Gastrocnemius medialis (tissue), 4 donors: ENCODE results near the gene DRC1. TPM values are rescaled to one million over a fixed set of nuclear protein-coding genes. Genes with fewer than 3 reads are reported as not detected.

Source experiments
- ATAC-seq, 2 donors: fragments of 150-250 bp; one replicate each; pipeline ENCODE4 v1.9.1; 2016
- DNase-seq, 2 donors: peaks; one replicate each; pipeline ENCODE4 v3.0.0-alpha.2; 2019
- H3K27ac ChIP-seq, 4 donors: fragments of 200-600 bp; sonication (generic); 1 replicate in 1 of 4; 2 replicates in 3 of 4; pipeline ENCODE4 v1.5.1; 2016 to 2018; ENCODE audit warnings: mild to moderate bottlenecking in 2 of 4, moderate library complexity in 1 of 4
- H3K27me3 ChIP-seq, 3 donors: fragments of 200-600 bp; sonication (generic) in 2 of 3; 1 replicate in 1 of 3; 2 replicates in 2 of 3; pipeline versions ENCODE4 v1.5.1 to v1.6.0; 2016 to 2019; ENCODE audit warnings: mild to moderate bottlenecking in 1 of 3, moderate library complexity in 1 of 3
- H3K36me3 ChIP-seq, 2 donors: fragments of 200-600 bp; sonication (generic) in 1 of 2; one replicate each; pipeline ENCODE4 v1.5.1; 2017 to 2018
- H3K4me1 ChIP-seq, 2 donors: fragments of 200-600 bp; sonication (generic) in 1 of 2; one replicate each; pipeline ENCODE4 v1.5.1; 2016 to 2017; ENCODE audit warnings: mild to moderate bottlenecking in 2 of 2
- H3K4me3 ChIP-seq, 4 donors: fragments of 200-600 bp; sonication (generic) in 3 of 4; 1 replicate in 1 of 4; 2 replicates in 3 of 4; pipeline ENCODE4 v1.5.1; 2016 to 2019; ENCODE audit warnings: mild to moderate bottlenecking in 2 of 4
- H3K9me3 ChIP-seq, 3 donors: fragments of 200-600 bp; sonication (generic) in 2 of 3; 1 replicate in 1 of 3; 2 replicates in 2 of 3; pipeline ENCODE4 v1.5.1; 2016 to 2019
- POLR2A ChIP-seq, 2 donors: fragments of 450-650 bp; IDR thresholded peaks; one replicate each; pipeline ENCODE4 v1.6.1; 2017; ENCODE audit warnings: antibody characterized with exemption in 2 of 2, mild to moderate bottlenecking in 2 of 2, moderate library complexity in 2 of 2
- in situ Hi-C, 4 donors: fragments of 200-750 bp; cut with MboI; loops; one replicate each; pipeline versions ENCODE4 v1.15.0 to v1.8.0; 2017; ENCODE audit warnings: low sequenced_read_pairs in 4 of 4
- intact Hi-C: fragments of 100-400 bp; cut with DNase I; formaldehyde crosslinking; loops from one replicate; pipeline ENCODE4 v1.15.1; 2023; ENCODE audit warnings: low total_unique reads
- total RNA-seq, 4 donors: library from RNA; depleted of rRNA; stranded (reverse); fragments of >200 nt; gene quantifications; one replicate each; pipeline versions ENCODE4 v1.1.0 to v1.2.3, GENCODE V29; 2016
- TF ChIP-seq, protein P1 (sequence below), 5 experiments: fragments of 450-650 bp in 3 of 5; fragments of 200-600 bp in 2 of 5; sonication (generic) in 2 of 5; IDR thresholded peaks in 4 of 5; conservative IDR thresholded peaks in 1 of 5; 1 replicate in 4 of 5; 2 replicates in 1 of 5; pipeline ENCODE4 v1.5.1; 2016 to 2019; ENCODE audit warnings: antibody characterized with exemption in 5 of 5, mild to moderate bottlenecking in 3 of 5, moderate library complexity in 3 of 5

DRC1 gene
- total RNA-seq, 4 donors from 2014 or later = not detected

DNA sequence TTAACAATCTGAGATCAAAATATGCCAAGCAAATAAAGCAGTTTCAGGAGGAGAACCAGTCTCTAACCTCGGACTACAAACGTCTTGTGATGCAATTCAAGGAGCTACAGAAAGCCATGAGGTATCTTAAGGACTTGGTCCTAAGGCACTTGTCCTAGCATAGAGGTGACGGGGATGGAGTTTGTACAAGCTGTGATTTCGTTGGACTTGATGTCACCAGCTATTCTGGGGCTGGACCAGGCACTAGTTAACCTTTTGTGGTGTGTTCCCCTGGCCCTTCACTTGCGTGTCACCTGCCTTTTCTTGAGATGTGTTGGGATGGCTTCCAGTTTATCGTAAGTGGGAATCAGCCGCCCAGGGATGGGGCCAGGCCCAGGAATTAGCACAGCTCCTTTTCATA, 42.5 kb downstream of the DRC1 start:
- Histone ChIP-seq H3K27me3 (no peaks in the 10 kb centered on the region), H3K9me3 (no peaks in the 10 kb centered on the region), H3K36me3 (no peaks in the 10 kb centered on the region), H3K4me3 (no peak overlapping the region), H3K4me1 (peaks cover 0 to 5% of the 10 kb centered on the region in 2 donors), H3K27ac (no peak overlapping the region)
- intact Hi-C loops = no loop called here
- ATAC-seq (peak; percentile 74 to 87), DNase-seq (no peak)
- in situ Hi-C loops = no loop called here
- TF ChIP-seq, protein P1, sequence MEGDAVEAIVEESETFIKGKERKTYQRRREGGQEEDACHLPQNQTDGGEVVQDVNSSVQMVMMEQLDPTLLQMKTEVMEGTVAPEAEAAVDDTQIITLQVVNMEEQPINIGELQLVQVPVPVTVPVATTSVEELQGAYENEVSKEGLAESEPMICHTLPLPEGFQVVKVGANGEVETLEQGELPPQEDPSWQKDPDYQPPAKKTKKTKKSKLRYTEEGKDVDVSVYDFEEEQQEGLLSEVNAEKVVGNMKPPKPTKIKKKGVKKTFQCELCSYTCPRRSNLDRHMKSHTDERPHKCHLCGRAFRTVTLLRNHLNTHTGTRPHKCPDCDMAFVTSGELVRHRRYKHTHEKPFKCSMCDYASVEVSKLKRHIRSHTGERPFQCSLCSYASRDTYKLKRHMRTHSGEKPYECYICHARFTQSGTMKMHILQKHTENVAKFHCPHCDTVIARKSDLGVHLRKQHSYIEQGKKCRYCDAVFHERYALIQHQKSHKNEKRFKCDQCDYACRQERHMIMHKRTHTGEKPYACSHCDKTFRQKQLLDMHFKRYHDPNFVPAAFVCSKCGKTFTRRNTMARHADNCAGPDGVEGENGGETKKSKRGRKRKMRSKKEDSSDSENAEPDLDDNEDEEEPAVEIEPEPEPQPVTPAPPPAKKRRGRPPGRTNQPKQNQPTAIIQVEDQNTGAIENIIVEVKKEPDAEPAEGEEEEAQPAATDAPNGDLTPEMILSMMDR (IDR thresholded peaks at IDR 0.05 in 4 of 5, conservative IDR thresholded peaks at IDR 0.05 in 1 of 5) = no peak
- no peak for TF ChIP-seq POLR2A (IDR thresholded peaks at IDR 0.05)

DNA sequence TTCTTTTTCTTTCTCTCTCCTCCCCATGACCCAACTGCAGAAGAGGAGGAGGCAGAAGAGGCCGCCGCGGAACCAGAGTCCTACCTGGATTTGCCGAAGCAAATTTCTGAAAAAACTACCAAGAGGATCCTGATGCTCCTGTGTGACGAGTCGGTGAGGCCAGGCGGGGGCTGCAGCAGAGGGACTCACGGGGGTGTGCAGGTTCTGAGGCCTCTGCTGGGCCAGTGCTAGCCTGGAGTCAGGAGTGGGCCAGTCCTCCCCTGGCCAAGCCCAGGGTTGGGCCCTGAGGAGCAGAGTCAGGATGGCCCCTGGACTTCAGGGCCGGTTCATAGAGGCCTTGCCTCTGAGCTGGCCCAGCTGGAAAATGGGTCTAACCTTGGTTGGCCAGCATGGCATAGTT, 46.9 kb downstream of the DRC1 start:
- no peak for ATAC-seq

DNA sequence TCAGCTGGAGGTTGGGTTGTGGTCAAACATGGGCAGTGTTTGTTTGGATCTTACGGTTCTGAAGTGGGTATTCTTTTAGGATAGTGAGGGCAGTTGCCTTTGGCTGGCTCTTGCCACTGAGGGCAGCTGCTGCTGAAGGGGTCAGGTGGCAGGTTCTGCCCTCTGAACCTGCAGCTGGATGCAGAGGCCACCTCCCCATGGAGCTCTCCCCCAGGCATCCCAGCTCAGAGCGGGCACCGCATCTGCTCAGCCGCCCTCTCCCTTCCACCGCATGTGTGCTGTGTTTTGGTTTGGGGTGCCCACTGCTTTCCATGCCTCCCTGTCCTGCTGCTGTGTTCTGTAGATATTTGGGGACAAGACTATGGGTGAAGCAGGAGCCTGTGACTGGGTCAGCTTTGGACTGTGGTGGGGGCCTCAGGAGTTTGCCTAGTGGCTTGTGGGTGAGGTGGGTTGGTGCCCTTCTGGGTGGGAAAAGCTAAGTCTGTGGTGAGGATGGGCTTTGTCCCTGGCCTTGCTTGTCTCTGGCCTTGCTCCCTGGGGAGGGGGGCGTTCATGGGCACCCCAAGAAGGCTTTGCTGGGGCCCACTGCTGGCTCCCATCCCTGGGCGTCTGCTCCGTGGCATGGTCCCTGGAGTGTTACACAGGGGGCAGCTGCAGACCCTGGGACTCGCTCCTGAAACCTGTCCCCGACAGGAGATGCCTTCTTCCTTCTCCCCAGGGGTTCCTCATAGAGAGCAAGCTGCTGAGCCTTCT, 47.7 kb downstream of the DRC1 start:
- in situ Hi-C loops = no loop called here
- no peaks in the 10 kb centered on the region for H3K4me1 ChIP-seq
- no peak overlapping the region for H3K27ac ChIP-seq
- ATAC-seq (no peak), DNase-seq (no peak)
- no peak for TF ChIP-seq POLR2A (IDR thresholded peaks at IDR 0.05)
- TF ChIP-seq, protein P1 (IDR thresholded peaks at IDR 0.05 in 4 of 5, conservative IDR thresholded peaks at IDR 0.05 in 1 of 5) = no peak
- H3K9me3 ChIP-seq = no peaks in the 10 kb centered on the region
- H3K27me3 ChIP-seq = no peaks in the 10 kb centered on the region
- H3K36me3 ChIP-seq = no peaks in the 10 kb centered on the region
- intact Hi-C loops = no loop called here
- no peak overlapping the region for H3K4me3 ChIP-seq

More for the DNA sequence above, 46.9 kb downstream of the DRC1 start:
- no peak for TF ChIP-seq POLR2A (IDR thresholded peaks at IDR 0.05)
- TF ChIP-seq, protein P1 (IDR thresholded peaks at IDR 0.05 in 4 of 5, conservative IDR thresholded peaks at IDR 0.05 in 1 of 5) = no peak
- no peaks in the 10 kb centered on the region for H3K27me3 ChIP-seq
- no peak overlapping the region for H3K4me3 ChIP-seq
- in situ Hi-C loops (no loop called here), intact Hi-C loops (no loop called here)
- DNase-seq = no peak
- peaks cover 0 to 5% of the 10 kb centered on the region in 2 donors for H3K4me1 ChIP-seq
- H3K27ac ChIP-seq = no peak overlapping the region
- no peaks in the 10 kb centered on the region for H3K36me3 ChIP-seq
- H3K9me3 ChIP-seq = no peaks in the 10 kb centered on the region

DNA sequence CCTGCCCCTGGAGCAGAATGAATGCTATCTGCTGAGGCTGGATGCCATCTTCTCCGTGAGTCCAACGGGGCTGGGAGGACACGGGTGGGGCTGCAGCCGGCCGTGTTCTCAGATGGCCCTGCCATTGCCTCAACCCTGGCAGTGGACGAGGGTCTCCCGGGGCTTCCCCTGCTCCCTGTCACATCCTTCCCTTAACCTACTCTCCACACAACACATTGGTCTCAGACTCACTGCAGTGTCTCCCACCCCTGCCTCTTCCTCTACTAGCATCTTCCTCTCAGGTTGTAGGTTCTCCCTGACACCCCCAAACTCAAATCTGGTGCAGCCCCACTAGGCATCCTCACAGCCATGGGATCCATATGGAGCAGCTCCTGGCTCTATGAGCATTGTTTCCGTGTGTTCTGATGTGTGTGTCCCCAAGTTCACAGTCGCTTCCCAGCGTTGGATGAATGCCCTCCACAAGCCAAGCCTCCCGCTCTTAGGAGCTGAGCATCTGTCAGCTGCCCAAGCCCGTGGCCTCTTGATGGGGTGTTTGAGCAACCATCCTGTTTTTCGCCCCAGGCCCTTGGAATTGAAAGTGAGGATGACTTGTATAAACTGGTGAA, 48.4 kb downstream of the DRC1 start:
- Histone ChIP-seq H3K27me3 (no peaks in the 10 kb centered on the region), H3K4me3 (no peak overlapping the region), H3K9me3 (no peaks in the 10 kb centered on the region), H3K36me3 (no peaks in the 10 kb centered on the region), H3K4me1 (no peaks in the 10 kb centered on the region), H3K27ac (no peak overlapping the region)
- intact Hi-C loops = no loop called here
- in situ Hi-C loops = no loop called here
- DNase-seq = no peak
- no peak for TF ChIP-seq POLR2A (IDR thresholded peaks at IDR 0.05)
- TF ChIP-seq, protein P1 (IDR thresholded peaks at IDR 0.05 in 4 of 5, conservative IDR thresholded peaks at IDR 0.05 in 1 of 5) = no peak
- ATAC-seq = no peak
